ENCODE data around the gene REEP6. TPM values are rescaled to one million over a fixed set of nuclear protein-coding genes. Genes with fewer than 3 reads are reported as not detected.

REEP6 gene
- polyA plus RNA-seq, 3 donors: 0.51 to 1.8 (median 0.81) TPM

DNA sequence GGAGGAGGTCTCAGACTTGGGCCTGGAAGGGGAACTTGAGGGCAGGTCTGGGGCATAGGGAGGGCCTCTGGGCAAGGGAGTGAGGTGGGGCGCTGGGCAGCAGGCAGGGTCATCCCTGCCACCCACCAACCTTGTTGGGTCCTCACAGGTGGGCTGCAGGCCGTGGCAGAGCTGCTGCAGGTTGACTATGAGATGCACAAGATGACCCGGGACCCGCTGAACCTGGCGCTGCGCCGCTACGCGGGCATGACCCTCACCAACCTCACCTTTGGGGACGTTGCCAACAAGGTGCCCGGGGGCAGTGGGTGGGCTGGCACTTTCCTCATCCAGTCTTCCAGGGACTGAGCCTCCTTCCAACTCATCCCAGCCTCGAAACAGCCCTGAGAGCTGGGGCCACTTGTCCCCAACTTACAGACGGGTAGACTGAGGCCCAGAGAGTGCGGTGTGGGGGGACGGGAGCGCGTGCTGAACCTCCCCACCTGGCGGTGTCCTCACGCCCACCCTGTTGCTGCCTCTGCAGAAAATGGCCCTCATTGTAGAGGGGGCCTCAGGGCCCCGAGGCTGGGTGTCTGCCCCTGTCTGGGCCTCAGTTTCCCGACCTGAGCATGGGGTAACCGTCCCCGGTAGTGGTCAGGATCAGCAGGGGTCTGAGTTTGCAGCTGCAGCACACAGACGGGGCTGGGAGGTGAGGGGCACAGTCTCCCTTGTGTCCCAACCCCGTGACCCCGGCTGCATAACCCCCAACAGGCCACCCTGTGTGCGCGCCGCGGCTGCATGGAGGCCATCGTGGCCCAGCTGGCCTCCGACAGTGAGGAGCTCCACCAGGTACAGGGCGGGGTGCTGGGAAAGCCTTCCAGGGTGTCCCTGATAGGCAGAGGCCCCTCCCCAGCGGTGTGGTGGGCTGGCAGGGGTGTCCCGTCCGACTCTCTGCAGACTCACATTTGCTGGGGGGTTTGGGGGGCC is 30.7 kb upstream of the REEP6 start:
- no peak overlapping the region for H3K9ac ChIP-seq (ENCODE audit: insufficient read depth, low read length, poor library complexity, severe bottlenecking)
- TF ChIP-seq CTCF (IDR thresholded peaks at IDR 0.05): no peak
- no peak overlapping the region for H2AFZ ChIP-seq (ENCODE audit: insufficient read depth, low read depth, low read length, poor library complexity, severe bottlenecking)
- intact Hi-C loops (cut with micrococcal nuclease): no loop called here
- no peak overlapping the region for H3K4me2 ChIP-seq (replicated peaks; ENCODE audit: extremely low read depth, low read length, poor library complexity, severe bottlenecking)
- peaks cover 10 to 19% of the 10 kb centered on the region in 2 donors for H3K36me3 Mint-ChIP-seq
- H3K9me3 Mint-ChIP-seq: peaks cover 6 to 11% (median 9%) of the 10 kb centered on the region in 7 donors
- 96% methylated on average over 33 of the region's 36 CpGs for WGBS (ENCODE audit: insufficient coverage)
- no peak overlapping the region for H3K27ac ChIP-seq (ENCODE audit: low read depth in 1 of 2, low read length in 2 of 2)
- no peak overlapping the region for H3K27ac Mint-ChIP-seq
- peaks cover 22 to 40% of the 10 kb centered on the region in 2 donors for H3K27me3 ChIP-seq (ENCODE audit: control insufficient read depth in 2 of 2, insufficient read depth in 2 of 2, low read length in 2 of 2)
- no peak for DNase-seq
- H3K4me1 Mint-ChIP-seq: peaks cover 16% of the 10 kb centered on the region
- H3K36me3 ChIP-seq (replicated peaks in 1 of 2; ENCODE audit: control insufficient read depth in 1 of 2, insufficient read depth in 2 of 2, low read length in 2 of 2): no peaks in the 10 kb centered on the region
- H3K9me3 ChIP-seq (replicated peaks in 1 of 2; ENCODE audit: control insufficient read depth in 1 of 2, insufficient read depth in 1 of 2, low read length in 2 of 2): peaks cover 6 to 19% of the 10 kb centered on the region in 2 donors
- peaks cover 26% of the 10 kb centered on the region for H4K20me1 ChIP-seq (ENCODE audit: insufficient read depth, low read length)
- H3K79me2 ChIP-seq (ENCODE audit: insufficient read depth, low read length): no peaks in the 10 kb centered on the region
- peaks cover 42 to 62% (median 57%) of the 10 kb centered on the region in 3 donors for H3K27me3 Mint-ChIP-seq (ENCODE audit: low read depth in 3 of 3)
- H3K4me1 ChIP-seq (ENCODE audit: control insufficient read depth in 1 of 2, insufficient read depth in 2 of 2, low read length in 2 of 2): peaks cover 10 to 17% of the 10 kb centered on the region in 2 donors
- no peak overlapping the region for H3K4me3 ChIP-seq (replicated peaks in 1 of 3; ENCODE audit: low read depth in 2 of 3, low read length in 3 of 3)
- no peak overlapping the region for H3K4me3 Mint-ChIP-seq

GRCh38 chr19:1461862-1462261 is 29.1 kb upstream of the REEP6 start:
- no peak overlapping the region for H2AFZ ChIP-seq (ENCODE audit: insufficient read depth, low read depth, low read length, poor library complexity, severe bottlenecking)
- Mint-ChIP-seq H3K9me3 (peaks cover 0 to 6% (median 3%) of the 10 kb centered on the region in 7 donors), H3K4me1 (peaks cover 11% of the 10 kb centered on the region), H3K27me3 (ENCODE audit: low read depth in 3 of 3) (peaks cover 38 to 57% (median 55%) of the 10 kb centered on the region in 3 donors), H3K27ac (no peak overlapping the region), H3K36me3 (peaks cover 6 to 14% of the 10 kb centered on the region in 2 donors), H3K4me3 (no peak overlapping the region)
- WGBS (ENCODE audit: insufficient coverage): 96% methylated on average over 9 of the region's 24 CpGs
- H3K9ac ChIP-seq (ENCODE audit: insufficient read depth, low read length, poor library complexity, severe bottlenecking): no peak overlapping the region
- intact Hi-C loops (cut with micrococcal nuclease): no loop called here
- peaks cover 0 to 15% of the 10 kb centered on the region in 2 donors for H3K4me1 ChIP-seq (ENCODE audit: control insufficient read depth in 1 of 2, insufficient read depth in 2 of 2, low read length in 2 of 2)
- TF ChIP-seq CTCF (IDR thresholded peaks at IDR 0.05): no peak
- no peaks in the 10 kb centered on the region for H3K79me2 ChIP-seq (ENCODE audit: insufficient read depth, low read length)
- H3K27me3 ChIP-seq (ENCODE audit: control insufficient read depth in 2 of 2, insufficient read depth in 2 of 2, low read length in 2 of 2): peaks cover 25 to 35% of the 10 kb centered on the region in 2 donors
- no peaks in the 10 kb centered on the region for H3K36me3 ChIP-seq (replicated peaks in 1 of 2; ENCODE audit: control insufficient read depth in 1 of 2, insufficient read depth in 2 of 2, low read length in 2 of 2)
- no peak overlapping the region for H3K4me3 ChIP-seq (replicated peaks in 1 of 3; ENCODE audit: low read depth in 2 of 3, low read length in 3 of 3)
- peaks cover 42% of the 10 kb centered on the region for H4K20me1 ChIP-seq (ENCODE audit: insufficient read depth, low read length)
- H3K4me2 ChIP-seq (replicated peaks; ENCODE audit: extremely low read depth, low read length, poor library complexity, severe bottlenecking): no peak overlapping the region
- no peak for DNase-seq
- no peak overlapping the region for H3K27ac ChIP-seq (ENCODE audit: low read depth in 1 of 2, low read length in 2 of 2)
- peaks cover 0 to 13% of the 10 kb centered on the region in 2 donors for H3K9me3 ChIP-seq (replicated peaks in 1 of 2; ENCODE audit: control insufficient read depth in 1 of 2, insufficient read depth in 1 of 2, low read length in 2 of 2)
